Dermis lymphatic vessel endothelial cell (primary cell): ENCODE measurements around the gene APLNR. TPM values are rescaled to one million over a fixed set of nuclear protein-coding genes. Genes with fewer than 3 reads are reported as not detected.

ENCODE experiments used
- total RNA-seq: library from RNA; depleted of rRNA; stranded (reverse); fragments of >200 nt; gene quantifications from 2 replicates; pipeline ENCODE4 v1.2.1, GENCODE V29; 2014

The APLNR gene
- under 0.01 TPM in 1 of 2 replicates, not detected in the other for total RNA-seq

GRCh38 chr11:57237204-57237681 is at the start of gene APLNR:
APLNR (minus strand) TSS chr11:57237250; CDS start chr11:57237004, 246 bp downstream.

Other genes with a start within 250 kb of the APLNR start
- gene OR5AK2, start 248.3 kb downstream of the APLNR start, total RNA-seq, result not detected in 2 replicates
- under 0.01 TPM in 2 replicates for gene LRRC55, start 55.3 kb downstream of the APLNR start, total RNA-seq
- gene TNKS1BP1, start 87.7 kb upstream of the APLNR start, total RNA-seq, result 45.7 and 47.4 TPM in 2 replicates
- 38.7 and 62.8 TPM in 2 replicates for gene SSRP1, start 98.6 kb upstream of the APLNR start, total RNA-seq
- gene P2RX3, start 101.1 kb upstream of the APLNR start, total RNA-seq, result not detected in 2 replicates
- gene PRG3, start 143.9 kb upstream of the APLNR start, total RNA-seq, result not detected in 2 replicates
- 0.11 and 0.26 TPM in 2 replicates for gene PRG2, start 153.4 kb upstream of the APLNR start, total RNA-seq
- gene SLC43A3, start 189.9 kb upstream of the APLNR start, total RNA-seq, result 15.4 and 15.6 TPM in 2 replicates
- 0.11 TPM in 1 of 2 replicates, not detected in the other for gene RTN4RL2, start 223.3 kb upstream of the APLNR start, total RNA-seq